Neural cell (in vitro differentiated cells): ENCODE data around the gene CTNNA1.

Source experiments
- CTCF ChIP-seq: fragments of 450-650 bp; IDR thresholded peaks from 2 replicates; pipeline ENCODE4 v1.5.1; 2014; ENCODE audit warnings: antibody characterized with exemption, mild to moderate bottlenecking, moderate library complexity; ENCODE audit not compliant: poor library complexity, severe bottlenecking
- EP300 ChIP-seq: fragments of 450-650 bp; conservative IDR thresholded peaks from 2 replicates; pipeline ENCODE4 v1.6.1; 2014; ENCODE audit warnings: antibody characterized with exemption, mild to moderate bottlenecking, moderate library complexity; ENCODE audit not compliant: poor library complexity, severe bottlenecking
- EZH2 ChIP-seq: fragments of 200-600, 300-800 bp; shearing (Covaris generic), sonication (generic); IDR thresholded peaks from 2 replicates; pipeline ENCODE4 v1.6.1; 2014; ENCODE audit warnings: antibody characterized with exemption, low read length, borderline replicate concordance, mild to moderate bottlenecking; ENCODE audit not compliant: insufficient read depth, poor library complexity, severe bottlenecking
- POLR2AphosphoS5 ChIP-seq: IDR thresholded peaks from 2 replicates; pipeline ENCODE4 v1.6.1; 2012
- RAD21 ChIP-seq: fragments of 450-650 bp; conservative IDR thresholded peaks from 2 replicates; pipeline ENCODE4 v1.6.1; 2014; ENCODE audit warnings: antibody characterized with exemption, mild to moderate bottlenecking, moderate library complexity
- REST ChIP-seq: IDR thresholded peaks from 2 replicates; pipeline ENCODE4 v1.6.1; 2012; ENCODE audit warnings: borderline replicate concordance
- SMC3 ChIP-seq: fragments of 450-650 bp; conservative IDR thresholded peaks from 2 replicates; pipeline ENCODE4 v1.6.1; 2014; ENCODE audit warnings: antibody characterized with exemption, mild to moderate bottlenecking, moderate library complexity; ENCODE audit not compliant: poor library complexity
- TAF1 ChIP-seq: IDR thresholded peaks from 2 replicates; pipeline ENCODE4 v1.6.1; 2012; ENCODE audit warnings: low read depth

- no peak for TF ChIP-seq CTCF
- no peak for TF ChIP-seq EZH2
- no peak for TF ChIP-seq RAD21
- no peak for TF ChIP-seq POLR2AphosphoS5
- no peak for TF ChIP-seq REST
- TF ChIP-seq EP300, result no peak
- no peak for TF ChIP-seq SMC3
- TF ChIP-seq TAF1, result no peak
These were observed 165.5 kb downstream of the CTNNA1 start for GRCh38 chr5:138918686-138919085.
